Muscle layer of duodenum (tissue), 2 donors: Measurements from ENCODE around the gene REPS2.

Experiments used
- H3K27ac ChIP-seq: one replicate; pipeline ENCODE4 v1.7.0; 2013; ENCODE audit warnings: mild to moderate bottlenecking, low read length
- H3K27me3 ChIP-seq: one replicate; pipeline ENCODE4 v1.7.0; 2013; ENCODE audit warnings: low read depth, mild to moderate bottlenecking, control low read depth, low read length
- H3K36me3 ChIP-seq, 2 donors: one replicate each; pipeline ENCODE4 v1.7.0; 2013; ENCODE audit warnings: low read length in 2 of 2, control low read depth in 1 of 2, mild to moderate bottlenecking in 1 of 2; ENCODE audit not compliant: insufficient read depth in 2 of 2, control insufficient read depth in 1 of 2
- H3K4me1 ChIP-seq, 2 donors: one replicate each; pipeline ENCODE4 v1.7.0; 2013; ENCODE audit warnings: low read length in 2 of 2, mild to moderate bottlenecking in 2 of 2, control low read depth in 1 of 2, moderate library complexity in 1 of 2; ENCODE audit not compliant: insufficient read depth in 2 of 2, control insufficient read depth in 1 of 2
- H3K4me3 ChIP-seq, 2 donors: one replicate each; pipeline ENCODE4 v1.7.0; 2013; ENCODE audit warnings: low read length in 2 of 2, low read depth in 1 of 2, mild to moderate bottlenecking in 1 of 2
- H3K9me3 ChIP-seq, 2 donors: one replicate each; pipeline ENCODE4 v1.7.0; 2013; ENCODE audit warnings: low read length in 2 of 2, control low read depth in 1 of 2, mild to moderate bottlenecking in 1 of 2; ENCODE audit not compliant: control insufficient read depth in 1 of 2
- donor health status: healthy.

Gene REPS2

DNA sequence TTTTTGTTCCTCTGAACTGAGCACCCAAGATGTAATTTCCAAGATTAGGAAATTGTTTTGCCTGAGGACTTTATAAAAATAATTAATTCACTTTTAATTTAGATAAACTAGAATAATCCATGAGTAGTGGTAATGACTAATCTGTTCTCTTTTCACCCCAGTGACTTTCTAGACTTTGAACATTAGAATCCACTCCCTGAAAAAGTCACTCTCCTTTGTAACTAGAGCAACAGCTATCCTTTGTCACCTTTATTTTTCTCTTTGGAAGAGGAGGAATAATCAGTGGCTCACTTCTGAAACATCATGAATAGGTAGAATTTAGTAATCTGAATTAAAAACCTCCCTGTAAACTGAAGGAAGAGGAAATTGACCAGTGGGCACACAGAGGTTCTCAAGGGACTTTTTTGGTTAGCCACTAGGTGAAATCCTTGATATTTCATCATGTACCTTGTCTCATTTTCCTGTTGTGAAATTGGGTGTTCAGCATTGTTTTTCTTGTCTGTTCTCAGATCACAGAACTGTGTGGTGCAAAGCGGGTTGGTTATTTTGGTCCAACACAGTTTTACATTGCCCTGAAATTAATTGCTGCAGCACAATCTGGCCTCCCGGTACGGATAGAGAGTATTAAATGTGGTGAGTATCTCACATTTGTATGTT lies 59.4 kb downstream of the REPS2 start:
- Histone ChIP-seq H3K4me3 (no peak overlapping the region), H3K27ac (no peak overlapping the region), H3K9me3 (no peaks in the 10 kb centered on the region), H3K4me1 (peaks cover 0 to 3% of the 10 kb centered on the region in 2 donors), H3K36me3 (no peaks in the 10 kb centered on the region), H3K27me3 (no peaks in the 10 kb centered on the region)

GRCh38 chrX:17007134-17007768 lies 60.8 kb downstream of the REPS2 start:
- Histone ChIP-seq H3K27ac (no peak overlapping the region), H3K9me3 (no peaks in the 10 kb centered on the region), H3K36me3 (no peaks in the 10 kb centered on the region), H3K4me1 (peaks cover 0 to 3% of the 10 kb centered on the region in 2 donors), H3K4me3 (no peak overlapping the region), H3K27me3 (no peaks in the 10 kb centered on the region)

DNA sequence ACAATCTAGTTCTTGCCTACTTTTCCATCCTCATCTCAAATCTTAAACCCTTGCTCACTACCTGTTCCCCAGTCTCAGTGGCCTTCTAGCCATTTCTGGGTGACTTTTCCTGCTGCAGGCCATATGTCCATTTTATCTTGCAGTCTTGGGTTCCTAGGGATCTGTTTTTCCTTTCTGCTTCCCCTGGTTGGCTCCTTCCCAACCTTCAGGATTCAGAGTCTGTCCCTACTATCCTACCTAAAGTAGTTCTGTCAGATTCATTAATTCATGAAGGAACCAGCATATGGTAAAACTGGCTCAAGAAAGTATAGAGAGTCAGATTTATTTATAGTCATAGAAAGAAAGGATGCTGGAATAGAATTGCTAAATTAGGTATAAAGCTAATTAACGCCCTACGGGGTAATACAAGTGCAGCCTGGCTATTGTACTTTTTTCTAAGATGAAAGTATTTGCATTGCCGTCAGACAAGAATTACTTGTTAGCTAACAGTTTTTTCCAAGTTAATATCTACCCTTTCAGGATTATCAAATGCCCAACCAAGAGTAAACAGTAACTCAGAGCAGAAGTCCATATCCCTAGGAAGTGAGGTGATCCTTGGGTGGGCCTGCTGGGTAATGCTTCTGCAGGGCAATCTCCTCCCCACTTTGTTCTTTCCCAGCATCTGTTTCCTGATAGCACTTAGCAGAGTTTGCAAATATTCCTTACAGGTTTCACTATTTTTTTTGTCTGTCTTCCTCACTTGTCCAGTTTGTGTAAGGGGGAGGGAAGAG lies 63.6 kb downstream of the REPS2 start:
- Histone ChIP-seq H3K36me3 (no peaks in the 10 kb centered on the region), H3K27me3 (no peaks in the 10 kb centered on the region), H3K4me1 (peaks cover 0 to 3% of the 10 kb centered on the region in 2 donors), H3K9me3 (no peaks in the 10 kb centered on the region), H3K4me3 (no peak overlapping the region), H3K27ac (no peak overlapping the region)

DNA sequence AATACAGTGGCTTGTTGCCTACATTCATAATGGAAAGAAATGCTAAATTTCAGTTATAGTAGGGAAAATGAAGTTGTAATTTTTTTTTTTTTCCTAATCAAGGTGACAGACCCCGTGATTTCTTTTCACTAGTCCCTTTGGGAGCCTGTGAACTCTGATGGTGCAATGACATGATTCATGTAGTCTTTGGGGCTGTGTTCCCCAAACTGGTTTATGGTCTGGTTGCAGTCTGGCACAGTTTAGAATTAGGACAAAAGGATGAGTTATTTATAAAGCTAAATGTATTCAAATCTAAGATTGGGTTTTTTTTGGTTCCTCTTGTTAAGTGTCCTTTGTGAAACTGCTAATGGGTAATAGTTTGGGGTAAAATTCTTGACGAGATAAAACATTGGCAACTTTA lies 66.0 kb downstream of the REPS2 start:
- Histone ChIP-seq H3K4me3 (no peak overlapping the region), H3K9me3 (no peaks in the 10 kb centered on the region), H3K27ac (no peak overlapping the region), H3K36me3 (no peaks in the 10 kb centered on the region), H3K4me1 (peaks cover 0 to 3% of the 10 kb centered on the region in 2 donors), H3K27me3 (no peaks in the 10 kb centered on the region)

- Histone ChIP-seq H3K27ac (no peak overlapping the region), H3K9me3 (no peaks in the 10 kb centered on the region), H3K27me3 (no peaks in the 10 kb centered on the region), H3K4me3 (no peak overlapping the region), H3K4me1 (peaks cover 0 to 3% of the 10 kb centered on the region in 2 donors), H3K36me3 (no peaks in the 10 kb centered on the region)
Observed at GRCh38 chrX:17014216-17014615, 67.8 kb downstream of the REPS2 start.

DNA sequence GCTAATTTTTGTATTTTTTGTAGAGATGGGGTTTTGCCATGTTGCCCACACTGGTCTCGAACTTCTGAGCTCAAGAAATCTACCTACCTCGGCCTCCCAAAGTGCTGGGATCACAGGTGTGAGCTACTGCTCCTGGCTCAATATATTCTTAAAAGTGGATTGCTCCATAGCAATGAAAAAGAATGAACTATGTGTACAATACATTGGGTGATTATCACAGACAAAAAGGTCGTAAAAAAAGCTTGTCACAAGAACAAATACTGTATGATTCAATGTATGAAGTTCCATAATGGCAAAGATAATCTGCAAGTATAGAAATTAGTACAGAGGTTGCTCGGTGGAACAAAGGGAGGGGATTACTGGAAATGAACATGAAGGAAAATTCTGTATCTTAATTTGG lies 70.7 kb downstream of the REPS2 start:
- Histone ChIP-seq H3K36me3 (no peaks in the 10 kb centered on the region), H3K4me3 (no peak overlapping the region), H3K4me1 (peaks cover 0 to 6% of the 10 kb centered on the region in 2 donors), H3K27ac (no peak overlapping the region), H3K27me3 (no peaks in the 10 kb centered on the region), H3K9me3 (no peaks in the 10 kb centered on the region)

DNA sequence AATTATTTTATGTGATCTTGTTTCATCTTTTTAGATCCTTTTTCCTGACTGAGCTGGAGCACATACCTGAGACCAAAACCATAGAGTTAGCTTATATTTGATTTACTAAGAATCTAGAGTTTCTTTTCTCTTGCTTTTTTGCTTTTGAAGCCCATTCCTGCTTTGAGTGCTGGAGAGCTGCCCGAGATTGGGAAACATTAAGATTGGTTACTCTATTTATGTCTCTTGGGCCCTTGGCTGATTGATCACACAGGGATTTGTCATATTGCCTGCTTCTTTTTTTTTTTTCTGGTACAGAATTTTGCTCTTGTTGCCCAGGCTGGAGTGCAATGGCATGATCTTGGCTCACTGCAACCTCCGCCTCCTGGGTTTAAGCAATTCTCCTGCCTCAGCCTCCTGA lies 73.9 kb downstream of the REPS2 start:
- no peaks in the 10 kb centered on the region for H3K9me3 ChIP-seq
- H3K27me3 ChIP-seq, result no peaks in the 10 kb centered on the region
- H3K4me1 ChIP-seq, result peaks cover 0 to 6% of the 10 kb centered on the region in 2 donors
- no peak overlapping the region for H3K27ac ChIP-seq
- H3K36me3 ChIP-seq, result no peaks in the 10 kb centered on the region
- no peak overlapping the region for H3K4me3 ChIP-seq

GRCh38 chrX:17020851-17021821 lies 74.7 kb downstream of the REPS2 start:
- Histone ChIP-seq H3K4me1 (peaks cover 0 to 6% of the 10 kb centered on the region in 2 donors), H3K36me3 (no peaks in the 10 kb centered on the region), H3K27ac (peak overlapping the region; percentile 45), H3K4me3 (no peak overlapping the region), H3K9me3 (no peaks in the 10 kb centered on the region), H3K27me3 (no peaks in the 10 kb centered on the region)

DNA sequence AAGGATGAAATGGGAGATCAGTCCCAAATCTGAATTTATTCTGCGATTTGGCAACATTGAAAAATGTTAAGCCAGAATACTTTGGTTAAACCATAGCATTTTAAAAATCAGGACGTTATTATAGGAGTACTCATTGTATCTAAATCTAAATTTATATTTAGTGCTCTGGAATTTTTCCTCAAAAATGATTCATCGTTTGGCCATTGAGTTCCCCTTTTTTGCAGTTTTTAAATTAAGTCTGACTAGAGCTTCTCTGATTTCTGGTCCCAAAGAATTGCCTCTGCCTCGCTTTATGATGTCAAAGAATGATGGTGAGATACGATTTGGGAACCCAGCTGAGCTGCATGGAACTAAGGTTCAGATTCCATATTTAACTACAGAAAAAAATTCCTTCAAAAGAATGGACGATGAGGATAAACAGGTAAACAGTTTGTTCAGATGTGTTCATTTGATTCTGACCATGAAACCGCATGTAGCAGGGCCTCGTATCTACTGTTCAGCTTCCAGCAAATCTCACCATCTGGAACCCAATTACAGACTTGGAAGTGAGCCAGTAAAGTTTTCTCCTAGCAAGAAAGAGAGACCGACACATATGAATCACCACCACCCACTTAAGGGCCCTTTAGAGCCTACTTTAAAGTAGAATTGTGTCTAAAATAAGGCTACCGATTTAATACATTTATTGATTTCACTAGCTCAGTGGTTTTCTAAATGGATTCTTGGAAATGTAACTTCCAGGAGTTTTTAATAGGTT lies 75.6 kb downstream of the REPS2 start:
- no peak overlapping the region for H3K4me3 ChIP-seq
- H3K27ac ChIP-seq, result no peak overlapping the region
- no peaks in the 10 kb centered on the region for H3K27me3 ChIP-seq
- no peaks in the 10 kb centered on the region for H3K9me3 ChIP-seq
- no peaks in the 10 kb centered on the region for H3K36me3 ChIP-seq
- peaks cover 0 to 6% of the 10 kb centered on the region in 2 donors for H3K4me1 ChIP-seq

- no peak overlapping the region for H3K4me3 ChIP-seq
Observed at GRCh38 chrX:17023661-17024060, 77.2 kb downstream of the REPS2 start.

More at GRCh38 chrX:17023661-17024060, 77.2 kb downstream of the REPS2 start:
- Histone ChIP-seq H3K36me3 (no peaks in the 10 kb centered on the region), H3K9me3 (no peaks in the 10 kb centered on the region), H3K27me3 (no peaks in the 10 kb centered on the region), H3K27ac (no peak overlapping the region), H3K4me1 (peaks cover 0 to 6% of the 10 kb centered on the region in 2 donors)
